ENCODE results near the gene PPM1M. TPM values are rescaled to one million over a fixed set of nuclear protein-coding genes. Genes with fewer than 3 reads are reported as not detected.
"Not testable (repeated sequence)": the region's sequence is repeated elsewhere in the genome, so short reads cannot be mapped to it uniquely, and the experiment has no call there.

PPM1M gene
- total RNA-seq, 3 donors from 2014 or later, result 3.9 to 21.4 (median 9.7) TPM

DNA sequence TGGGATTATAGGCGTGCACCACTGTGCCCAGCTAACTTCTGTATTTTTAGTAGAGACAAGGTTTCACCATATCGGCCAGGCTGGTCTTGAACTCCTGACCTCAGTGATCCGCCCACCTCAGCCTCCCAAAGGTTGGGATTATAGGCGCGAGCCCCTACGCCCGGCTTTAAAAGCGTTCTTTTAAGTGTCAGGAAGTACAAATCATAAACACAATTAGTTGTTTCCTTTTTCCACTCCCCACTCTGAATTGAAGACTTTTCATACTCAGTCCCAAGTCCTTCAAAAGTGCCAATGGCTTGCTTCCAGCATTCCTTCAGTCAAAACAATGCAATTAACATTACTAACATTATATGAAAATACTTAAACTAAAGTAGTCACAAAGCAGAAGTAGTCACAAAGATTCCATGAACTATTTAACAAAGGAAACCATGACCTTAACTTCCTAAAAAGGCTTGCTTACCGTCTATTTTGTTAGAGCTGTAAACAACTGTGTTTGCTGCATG is 24.7 kb downstream of the PPM1M start:
- Histone ChIP-seq H3K4me3 (no peak overlapping the region), H3K36me3 (ENCODE audit: low read depth) (peaks cover 11% of the 10 kb centered on the region), H3K4me1 (ENCODE audit: low read depth) (peaks cover 30% of the 10 kb centered on the region), H3K9me3 (no peaks in the 10 kb centered on the region)
- TF ChIP-seq, protein P1, sequence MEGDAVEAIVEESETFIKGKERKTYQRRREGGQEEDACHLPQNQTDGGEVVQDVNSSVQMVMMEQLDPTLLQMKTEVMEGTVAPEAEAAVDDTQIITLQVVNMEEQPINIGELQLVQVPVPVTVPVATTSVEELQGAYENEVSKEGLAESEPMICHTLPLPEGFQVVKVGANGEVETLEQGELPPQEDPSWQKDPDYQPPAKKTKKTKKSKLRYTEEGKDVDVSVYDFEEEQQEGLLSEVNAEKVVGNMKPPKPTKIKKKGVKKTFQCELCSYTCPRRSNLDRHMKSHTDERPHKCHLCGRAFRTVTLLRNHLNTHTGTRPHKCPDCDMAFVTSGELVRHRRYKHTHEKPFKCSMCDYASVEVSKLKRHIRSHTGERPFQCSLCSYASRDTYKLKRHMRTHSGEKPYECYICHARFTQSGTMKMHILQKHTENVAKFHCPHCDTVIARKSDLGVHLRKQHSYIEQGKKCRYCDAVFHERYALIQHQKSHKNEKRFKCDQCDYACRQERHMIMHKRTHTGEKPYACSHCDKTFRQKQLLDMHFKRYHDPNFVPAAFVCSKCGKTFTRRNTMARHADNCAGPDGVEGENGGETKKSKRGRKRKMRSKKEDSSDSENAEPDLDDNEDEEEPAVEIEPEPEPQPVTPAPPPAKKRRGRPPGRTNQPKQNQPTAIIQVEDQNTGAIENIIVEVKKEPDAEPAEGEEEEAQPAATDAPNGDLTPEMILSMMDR (IDR thresholded peaks at IDR 0.05), result no peak
- peak in 1 of 3 donors; percentile 27 for DNase-seq
- intact Hi-C loops (cut with DNase I, micrococcal nuclease), result no loop called here
- peak; percentile 32 for ATAC-seq

DNA sequence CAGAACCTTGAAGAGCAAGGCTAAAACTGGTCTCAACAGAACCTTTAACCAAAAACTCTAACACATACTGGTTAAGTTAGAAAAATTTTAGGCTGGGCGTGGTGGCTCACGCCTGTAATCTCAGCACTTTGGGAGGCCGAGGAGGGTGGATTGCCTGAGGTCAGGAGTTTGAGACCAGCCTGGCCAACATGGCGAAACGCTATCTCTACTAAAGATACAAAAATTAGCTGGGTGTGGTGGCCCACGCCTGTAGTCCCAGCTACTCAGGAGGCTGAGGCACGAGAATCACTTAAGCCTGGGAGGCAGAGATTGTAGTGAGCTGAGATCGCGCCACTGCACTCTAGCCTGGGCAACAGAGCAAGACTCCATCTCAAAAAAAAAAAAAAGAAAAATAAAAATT is 26.6 kb downstream of the PPM1M start:
- ATAC-seq; H3K4me3 ChIP-seq; H3K9me3 ChIP-seq; intact Hi-C loops (cut with DNase I, micrococcal nuclease): not testable (repeated sequence)
- Histone ChIP-seq H3K36me3 (ENCODE audit: low read depth) (peaks cover 11% of the 10 kb centered on the region), H3K4me1 (ENCODE audit: low read depth) (peaks cover 46% of the 10 kb centered on the region)
- DNase-seq, result peak in 1 of 3 donors; percentile 14

DNA sequence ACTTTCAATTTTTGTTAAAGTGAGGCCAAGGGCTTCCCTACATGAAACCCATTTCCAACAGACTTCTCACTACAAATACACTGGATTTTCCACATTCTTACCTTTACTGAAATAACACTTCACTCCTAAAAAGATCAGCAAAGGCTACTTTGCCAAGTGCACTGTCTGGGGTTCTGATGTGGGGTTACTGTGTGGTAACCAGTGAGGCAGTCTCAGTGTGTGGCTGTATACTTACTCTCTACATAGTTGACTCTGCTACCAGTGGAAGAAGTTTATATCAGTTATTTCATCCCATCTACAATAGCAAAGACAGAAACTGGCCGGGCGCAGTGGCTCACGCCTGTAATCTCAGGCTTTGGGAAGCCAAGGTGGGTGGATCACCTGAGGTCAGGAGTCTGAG is 27.3 kb downstream of the PPM1M start:
- Histone ChIP-seq H3K4me3 (no peak overlapping the region), H3K36me3 (ENCODE audit: low read depth) (peaks cover 7% of the 10 kb centered on the region), H3K9me3 (no peaks in the 10 kb centered on the region), H3K4me1 (ENCODE audit: low read depth) (peaks cover 46% of the 10 kb centered on the region)
- TF ChIP-seq, protein P1 (IDR thresholded peaks at IDR 0.05), result no peak
- DNase-seq (peak in 1 of 3 donors; percentile 4), ATAC-seq (no peak)
- intact Hi-C loops (cut with DNase I, micrococcal nuclease), result no loop called here

DNA sequence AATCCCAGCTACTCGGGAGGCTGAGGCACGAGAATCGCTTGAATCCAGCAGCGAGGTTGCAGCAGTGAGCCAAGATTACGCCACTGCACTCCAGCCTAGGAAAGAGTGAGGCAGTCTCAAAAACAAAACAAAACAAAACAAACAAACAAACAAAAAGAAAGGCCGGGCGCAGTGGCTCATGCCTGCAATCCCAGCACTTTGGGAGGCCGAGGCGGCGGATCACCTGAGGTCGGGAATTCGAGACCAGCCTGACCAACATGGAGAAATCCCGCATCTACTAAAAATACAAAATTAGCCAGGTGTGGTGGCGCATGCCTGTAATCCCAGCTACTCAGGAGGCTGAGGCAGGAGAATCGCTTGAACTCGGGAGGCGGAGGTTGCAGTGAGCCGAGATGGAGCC is 29.2 kb downstream of the PPM1M start:
- intact Hi-C loops (cut with DNase I, micrococcal nuclease); ATAC-seq; H3K9me3 ChIP-seq; H3K4me3 ChIP-seq; H3K36me3 ChIP-seq (ENCODE audit: low read depth): not testable (repeated sequence)
- H3K4me1 ChIP-seq (ENCODE audit: low read depth), result peaks cover 46% of the 10 kb centered on the region
- peak in 1 of 3 donors; percentile 27 for DNase-seq

DNA sequence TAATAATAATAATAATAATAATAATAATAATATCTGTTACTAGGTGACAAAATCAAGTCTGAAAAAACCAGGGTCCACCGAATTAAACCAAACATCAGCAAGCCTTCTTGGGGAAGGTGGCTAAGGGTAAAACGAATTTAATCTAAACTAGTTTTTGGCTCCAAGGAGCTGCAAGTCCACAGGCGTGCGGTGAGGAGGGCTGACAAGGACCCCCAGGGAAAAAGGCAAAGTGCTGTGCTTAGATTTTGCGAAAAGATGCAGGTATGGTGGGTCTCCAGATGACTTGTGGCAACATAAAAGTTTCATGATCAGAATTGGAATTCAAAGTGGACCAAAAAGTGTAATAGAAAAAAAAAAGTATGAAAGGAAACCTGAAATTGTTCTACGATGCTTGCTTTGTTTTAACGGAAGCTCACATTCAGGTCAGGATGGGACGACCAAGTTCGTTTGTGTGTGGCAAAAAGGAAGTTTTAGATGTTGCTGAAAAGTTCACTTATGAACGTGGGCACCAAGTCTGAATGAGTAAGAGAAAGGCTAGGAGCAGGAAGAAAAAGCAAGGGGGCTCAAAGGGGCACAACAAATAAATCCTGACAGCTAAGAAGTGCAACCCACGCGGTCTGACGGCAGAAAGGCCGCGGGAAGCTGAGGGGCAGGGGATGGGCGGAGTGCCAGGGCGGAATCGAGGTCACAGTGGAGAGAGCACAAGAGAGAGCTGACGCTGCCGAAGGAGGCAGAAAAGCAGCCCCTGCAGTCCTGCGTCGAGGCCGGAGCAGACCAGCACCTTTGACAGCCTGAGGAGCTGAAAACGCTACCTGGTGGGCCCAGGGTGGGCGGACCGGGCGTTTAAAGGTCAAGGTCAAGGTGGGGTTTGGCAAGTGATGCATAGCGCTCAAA is 31.8 kb downstream of the PPM1M start:
- Histone ChIP-seq H3K4me1 (ENCODE audit: low read depth) (peaks cover 34% of the 10 kb centered on the region), H3K36me3 (ENCODE audit: low read depth) (no peaks in the 10 kb centered on the region), H3K9me3 (no peaks in the 10 kb centered on the region), H3K4me3 (peak overlapping the region; percentile 74)
- DNase-seq, result peak; percentile 84 to 91 (median 88)
- TF ChIP-seq, protein P1 (IDR thresholded peaks at IDR 0.05), result no peak
- ATAC-seq, result peak; percentile 55
- intact Hi-C loops (cut with DNase I, micrococcal nuclease), result no loop called here

DNA sequence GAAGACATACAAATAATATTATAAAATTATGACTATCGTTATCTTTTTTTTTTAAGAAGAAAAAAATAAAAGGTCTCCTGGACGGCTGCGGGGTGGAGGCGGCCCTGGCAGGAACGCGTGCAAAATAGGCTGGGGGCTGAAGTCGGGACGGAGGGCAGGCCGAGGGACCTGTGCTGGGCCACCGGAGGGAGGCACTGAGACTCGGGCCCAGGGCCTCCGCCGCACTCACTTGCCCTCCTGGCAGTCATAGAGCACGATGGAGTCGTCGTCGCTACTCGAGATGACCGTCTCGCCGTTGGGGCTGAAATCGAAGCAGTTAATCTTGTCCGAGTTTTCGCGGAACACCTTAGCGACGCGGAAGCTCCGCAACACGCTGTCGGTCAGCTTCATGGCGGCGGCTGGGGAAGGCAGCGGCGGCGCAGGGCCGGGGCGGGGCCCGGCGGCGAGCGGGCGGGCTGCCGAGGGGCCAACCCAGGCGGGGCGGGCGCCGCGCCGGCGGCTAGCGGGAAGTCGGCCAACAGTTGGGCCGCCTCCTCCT is 32.5 kb downstream of the PPM1M start:
- DNase-seq (peak in 1 of 3 donors; percentile 83), ATAC-seq (peak; percentile 80)
- no peaks in the 10 kb centered on the region for H3K9me3 ChIP-seq
- peak overlapping the region; percentile 74 for H3K4me3 ChIP-seq
- peaks cover 29% of the 10 kb centered on the region for H3K4me1 ChIP-seq (ENCODE audit: low read depth)
- H3K36me3 ChIP-seq (ENCODE audit: low read depth), result no peaks in the 10 kb centered on the region
- TF ChIP-seq, protein P1 (IDR thresholded peaks at IDR 0.05), result no peak
- intact Hi-C loops (cut with DNase I, micrococcal nuclease), result no loop called here
